ENCODE measurements around the gene ORMDL3.

- TF ChIP-seq CTCF (IDR thresholded peaks at IDR 0.05; ENCODE audit: borderline replicate concordance, extremely low read depth, low read length, poor library complexity, severe bottlenecking) (no peak), EZH2 (IDR thresholded peaks at IDR 0.05; ENCODE audit: borderline replicate concordance, low read depth, low read length, severe bottlenecking) (no peak)
Measured at GRCh38 chr17:39966771-39967170, 39.4 kb upstream of the ORMDL3 start.

Data from DND-41 (cell line).